ENCODE measurements around the gene KCNH1. TPM values are rescaled to one million over a fixed set of nuclear protein-coding genes. Genes with fewer than 3 reads are reported as not detected.

KCNH1 gene
- total RNA-seq, 1 experiment from 2014 or later, result not detected

DNA sequence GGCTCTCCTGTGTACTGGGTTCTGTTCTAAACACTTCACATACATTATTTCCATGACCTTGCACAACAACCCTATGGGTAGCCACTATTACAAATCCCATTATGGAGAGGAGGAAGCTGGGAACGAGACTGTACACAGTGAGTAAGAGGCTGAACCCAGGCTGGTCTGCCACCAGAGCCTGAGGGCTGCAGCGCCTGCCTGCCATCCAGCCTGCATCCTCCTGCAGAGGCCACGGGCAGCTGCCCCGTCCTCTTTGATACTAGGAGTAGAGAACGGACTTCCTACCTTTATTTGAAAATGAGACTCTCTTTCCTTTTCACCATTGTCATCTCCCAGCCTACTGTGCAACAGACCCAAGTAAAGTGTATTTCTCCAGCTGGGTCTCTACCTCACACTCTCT lies 435.3 kb downstream of the KCNH1 start:
- H4K20me1 ChIP-seq (ENCODE audit: insufficient read depth), result no peaks in the 10 kb centered on the region
- no peak overlapping the region for H3K4me2 ChIP-seq (ENCODE audit: low read length)
- DNase-seq (ENCODE audit: low read depth, low spot score), result no peak
- ChIA-PET RAD21 (ENCODE audit: low non-redundant PET in 1 of 2, low total read pairs in 2 of 2, uncharacterized antibody in 2 of 2, unreplicated experiment in 2 of 2) (no interaction called here), CTCF (no interaction called here), POLR2A (no interaction called here)
- no peak overlapping the region for H3K9ac ChIP-seq (ENCODE audit: low read length)
- H3K79me2 ChIP-seq (ENCODE audit: insufficient read depth, low read length), result no peaks in the 10 kb centered on the region
- intact Hi-C loops (cut with micrococcal nuclease), result no loop called here
- H3K9me3 ChIP-seq (ENCODE audit: control insufficient read depth in 1 of 2, insufficient read depth in 1 of 2, low read depth in 1 of 2, low read length in 2 of 2), result no peaks in the 10 kb centered on the region
- no peak for ATAC-seq
- H3K9me2 ChIP-seq (ENCODE audit: insufficient read depth), result no peaks in the 10 kb centered on the region
- H2AFZ ChIP-seq (ENCODE audit: low read depth, low read length, poor library complexity, severe bottlenecking), result no peak overlapping the region
- peaks cover 35% of the 10 kb centered on the region for H3K27me3 ChIP-seq (ENCODE audit: insufficient read depth, low read length)
- no peak overlapping the region for H3K27ac ChIP-seq (ENCODE audit: low read depth, low read length)
- H3K36me3 ChIP-seq (ENCODE audit: control insufficient read depth in 1 of 2, insufficient read depth in 2 of 2, low read length in 2 of 2), result no peaks in the 10 kb centered on the region
- BruUV-seq (replicated peaks), result no TSS peak
- H3K4me3 ChIP-seq (replicated peaks in 1 of 2; ENCODE audit: low read depth in 1 of 2, low read length in 2 of 2), result no peak overlapping the region
- no peak for TF ChIP-seq EZH2 (IDR thresholded peaks at IDR 0.05)
- TF ChIP-seq, protein P1, sequence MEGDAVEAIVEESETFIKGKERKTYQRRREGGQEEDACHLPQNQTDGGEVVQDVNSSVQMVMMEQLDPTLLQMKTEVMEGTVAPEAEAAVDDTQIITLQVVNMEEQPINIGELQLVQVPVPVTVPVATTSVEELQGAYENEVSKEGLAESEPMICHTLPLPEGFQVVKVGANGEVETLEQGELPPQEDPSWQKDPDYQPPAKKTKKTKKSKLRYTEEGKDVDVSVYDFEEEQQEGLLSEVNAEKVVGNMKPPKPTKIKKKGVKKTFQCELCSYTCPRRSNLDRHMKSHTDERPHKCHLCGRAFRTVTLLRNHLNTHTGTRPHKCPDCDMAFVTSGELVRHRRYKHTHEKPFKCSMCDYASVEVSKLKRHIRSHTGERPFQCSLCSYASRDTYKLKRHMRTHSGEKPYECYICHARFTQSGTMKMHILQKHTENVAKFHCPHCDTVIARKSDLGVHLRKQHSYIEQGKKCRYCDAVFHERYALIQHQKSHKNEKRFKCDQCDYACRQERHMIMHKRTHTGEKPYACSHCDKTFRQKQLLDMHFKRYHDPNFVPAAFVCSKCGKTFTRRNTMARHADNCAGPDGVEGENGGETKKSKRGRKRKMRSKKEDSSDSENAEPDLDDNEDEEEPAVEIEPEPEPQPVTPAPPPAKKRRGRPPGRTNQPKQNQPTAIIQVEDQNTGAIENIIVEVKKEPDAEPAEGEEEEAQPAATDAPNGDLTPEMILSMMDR (IDR thresholded peaks at IDR 0.05 in 2 of 3, conservative IDR thresholded peaks at IDR 0.05 in 1 of 3; ENCODE audit: borderline replicate concordance in 1 of 3, insufficient read depth in 1 of 3, low read depth in 2 of 3, low read length in 2 of 3), result no peak
- TF ChIP-seq ZNF274 (IDR thresholded peaks at IDR 0.05; ENCODE audit: low read depth, low read length), result no peak
- TF ChIP-seq, protein P2, sequence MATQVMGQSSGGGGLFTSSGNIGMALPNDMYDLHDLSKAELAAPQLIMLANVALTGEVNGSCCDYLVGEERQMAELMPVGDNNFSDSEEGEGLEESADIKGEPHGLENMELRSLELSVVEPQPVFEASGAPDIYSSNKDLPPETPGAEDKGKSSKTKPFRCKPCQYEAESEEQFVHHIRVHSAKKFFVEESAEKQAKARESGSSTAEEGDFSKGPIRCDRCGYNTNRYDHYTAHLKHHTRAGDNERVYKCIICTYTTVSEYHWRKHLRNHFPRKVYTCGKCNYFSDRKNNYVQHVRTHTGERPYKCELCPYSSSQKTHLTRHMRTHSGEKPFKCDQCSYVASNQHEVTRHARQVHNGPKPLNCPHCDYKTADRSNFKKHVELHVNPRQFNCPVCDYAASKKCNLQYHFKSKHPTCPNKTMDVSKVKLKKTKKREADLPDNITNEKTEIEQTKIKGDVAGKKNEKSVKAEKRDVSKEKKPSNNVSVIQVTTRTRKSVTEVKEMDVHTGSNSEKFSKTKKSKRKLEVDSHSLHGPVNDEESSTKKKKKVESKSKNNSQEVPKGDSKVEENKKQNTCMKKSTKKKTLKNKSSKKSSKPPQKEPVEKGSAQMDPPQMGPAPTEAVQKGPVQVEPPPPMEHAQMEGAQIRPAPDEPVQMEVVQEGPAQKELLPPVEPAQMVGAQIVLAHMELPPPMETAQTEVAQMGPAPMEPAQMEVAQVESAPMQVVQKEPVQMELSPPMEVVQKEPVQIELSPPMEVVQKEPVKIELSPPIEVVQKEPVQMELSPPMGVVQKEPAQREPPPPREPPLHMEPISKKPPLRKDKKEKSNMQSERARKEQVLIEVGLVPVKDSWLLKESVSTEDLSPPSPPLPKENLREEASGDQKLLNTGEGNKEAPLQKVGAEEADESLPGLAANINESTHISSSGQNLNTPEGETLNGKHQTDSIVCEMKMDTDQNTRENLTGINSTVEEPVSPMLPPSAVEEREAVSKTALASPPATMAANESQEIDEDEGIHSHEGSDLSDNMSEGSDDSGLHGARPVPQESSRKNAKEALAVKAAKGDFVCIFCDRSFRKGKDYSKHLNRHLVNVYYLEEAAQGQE (IDR thresholded peaks at IDR 0.05; ENCODE audit: low read depth), result no peak
- TF ChIP-seq YY1 (IDR thresholded peaks at IDR 0.05; ENCODE audit: extremely low read depth, insufficient replicate concordance, low read depth, low read length), result no peak
- no peak for TF ChIP-seq FOSL1 (IDR thresholded peaks at IDR 0.05; ENCODE audit: low read depth)
- no peak for TF ChIP-seq JUND (IDR thresholded peaks at IDR 0.05)
- TF ChIP-seq, protein P3, sequence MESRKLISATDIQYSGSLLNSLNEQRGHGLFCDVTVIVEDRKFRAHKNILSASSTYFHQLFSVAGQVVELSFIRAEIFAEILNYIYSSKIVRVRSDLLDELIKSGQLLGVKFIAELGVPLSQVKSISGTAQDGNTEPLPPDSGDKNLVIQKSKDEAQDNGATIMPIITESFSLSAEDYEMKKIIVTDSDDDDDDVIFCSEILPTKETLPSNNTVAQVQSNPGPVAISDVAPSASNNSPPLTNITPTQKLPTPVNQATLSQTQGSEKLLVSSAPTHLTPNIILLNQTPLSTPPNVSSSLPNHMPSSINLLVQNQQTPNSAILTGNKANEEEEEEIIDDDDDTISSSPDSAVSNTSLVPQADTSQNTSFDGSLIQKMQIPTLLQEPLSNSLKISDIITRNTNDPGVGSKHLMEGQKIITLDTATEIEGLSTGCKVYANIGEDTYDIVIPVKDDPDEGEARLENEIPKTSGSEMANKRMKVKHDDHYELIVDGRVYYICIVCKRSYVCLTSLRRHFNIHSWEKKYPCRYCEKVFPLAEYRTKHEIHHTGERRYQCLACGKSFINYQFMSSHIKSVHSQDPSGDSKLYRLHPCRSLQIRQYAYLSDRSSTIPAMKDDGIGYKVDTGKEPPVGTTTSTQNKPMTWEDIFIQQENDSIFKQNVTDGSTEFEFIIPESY (IDR thresholded peaks at IDR 0.05; ENCODE audit: extremely low read depth, insufficient replicate concordance, low read length), result no peak
- TF ChIP-seq CEBPB (IDR thresholded peaks at IDR 0.05; ENCODE audit: low read depth), result no peak
- TF ChIP-seq SRF (IDR thresholded peaks at IDR 0.05; ENCODE audit: low read depth), result no peak
- TF ChIP-seq POLR2A (IDR thresholded peaks at IDR 0.05; ENCODE audit: borderline replicate concordance, extremely low read depth, insufficient read depth, insufficient read length), result no peak
- TF ChIP-seq SIN3A (IDR thresholded peaks at IDR 0.05; ENCODE audit: low read depth), result no peak
- no peak for TF ChIP-seq POLR2AphosphoS5 (IDR thresholded peaks at IDR 0.05; ENCODE audit: low read depth, low read length)
- TF ChIP-seq TCF7L2 (IDR thresholded peaks at IDR 0.05; ENCODE audit: borderline replicate concordance, extremely low read depth, insufficient read depth, insufficient read length), result no peak
- no peak for TF ChIP-seq CBX3 (IDR thresholded peaks at IDR 0.05; ENCODE audit: low read depth)
- TF ChIP-seq, protein P4, sequence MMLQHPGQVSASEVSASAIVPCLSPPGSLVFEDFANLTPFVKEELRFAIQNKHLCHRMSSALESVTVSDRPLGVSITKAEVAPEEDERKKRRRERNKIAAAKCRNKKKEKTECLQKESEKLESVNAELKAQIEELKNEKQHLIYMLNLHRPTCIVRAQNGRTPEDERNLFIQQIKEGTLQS (IDR thresholded peaks at IDR 0.05), result no peak
- TF ChIP-seq SP1 (IDR thresholded peaks at IDR 0.05; ENCODE audit: low read depth), result no peak
- H3K4me1 ChIP-seq (ENCODE audit: control insufficient read depth in 1 of 2, insufficient read depth in 2 of 2, low read length in 2 of 2), result no peaks in the 10 kb centered on the region

Data from HCT116 (cell line).